ENCODE data around the gene AK8. TPM values are rescaled to one million over a fixed set of nuclear protein-coding genes. Genes with fewer than 3 reads are reported as not detected.

Gene AK8
- polyA plus RNA-seq, 3 donors: 0.08 TPM; not detected in 2

GRCh38 chr9:132702254-132702653, 175.8 kb downstream of the AK8 start:
- no peak overlapping the region for H2AFZ ChIP-seq (ENCODE audit: insufficient read depth, low read depth, low read length, poor library complexity, severe bottlenecking)
- H3K9me3 ChIP-seq (replicated peaks in 1 of 2; ENCODE audit: control insufficient read depth in 1 of 2, insufficient read depth in 1 of 2, low read length in 2 of 2): peaks cover 6 to 16% of the 10 kb centered on the region in 2 donors
- WGBS (ENCODE audit: insufficient coverage): no CpG with 5 or more reads among the region's 1 CpG
- Mint-ChIP-seq H3K27ac (no peak overlapping the region), H3K4me3 (no peak overlapping the region), H3K4me1 (no peaks in the 10 kb centered on the region), H3K9me3 (peaks cover 12 to 35% (median 23%) of the 10 kb centered on the region in 7 donors), H3K27me3 (ENCODE audit: low read depth in 3 of 3) (peaks cover 4 to 17% (median 12%) of the 10 kb centered on the region in 3 donors), H3K36me3 (no peaks in the 10 kb centered on the region)
- H3K27me3 ChIP-seq (ENCODE audit: control insufficient read depth in 2 of 2, insufficient read depth in 2 of 2, low read length in 2 of 2): peaks cover 0 to 4% of the 10 kb centered on the region in 2 donors
- no peak overlapping the region for H3K4me2 ChIP-seq (replicated peaks; ENCODE audit: extremely low read depth, low read length, poor library complexity, severe bottlenecking)
- H3K4me3 ChIP-seq (replicated peaks in 1 of 3; ENCODE audit: low read depth in 2 of 3, low read length in 3 of 3): no peak overlapping the region
- no peak for DNase-seq
- H3K4me1 ChIP-seq (ENCODE audit: control insufficient read depth in 1 of 2, insufficient read depth in 2 of 2, low read length in 2 of 2): no peaks in the 10 kb centered on the region
- no peaks in the 10 kb centered on the region for H4K20me1 ChIP-seq (ENCODE audit: insufficient read depth, low read length)
- H3K79me2 ChIP-seq (ENCODE audit: insufficient read depth, low read length): no peaks in the 10 kb centered on the region
- no peak for TF ChIP-seq CTCF (IDR thresholded peaks at IDR 0.05)
- no peak overlapping the region for H3K9ac ChIP-seq (ENCODE audit: insufficient read depth, low read length, poor library complexity, severe bottlenecking)
- H3K27ac ChIP-seq (ENCODE audit: low read depth in 1 of 2, low read length in 2 of 2): no peak overlapping the region
- intact Hi-C loops (cut with micrococcal nuclease): no loop called here
- H3K36me3 ChIP-seq (replicated peaks in 1 of 2; ENCODE audit: control insufficient read depth in 1 of 2, insufficient read depth in 2 of 2, low read length in 2 of 2): no peaks in the 10 kb centered on the region

GRCh38 chr9:132699956-132700355, 178.1 kb downstream of the AK8 start:
- intact Hi-C loops (cut with micrococcal nuclease): no loop called here
- H3K4me3 ChIP-seq (replicated peaks in 1 of 3; ENCODE audit: low read depth in 2 of 3, low read length in 3 of 3): no peak overlapping the region
- no peaks in the 10 kb centered on the region for H3K79me2 ChIP-seq (ENCODE audit: insufficient read depth, low read length)
- peaks cover 16 to 58% (median 40%) of the 10 kb centered on the region in 7 donors for H3K9me3 Mint-ChIP-seq
- WGBS (ENCODE audit: insufficient coverage): no CpG with 5 or more reads among the region's 1 CpG
- H3K36me3 ChIP-seq (replicated peaks in 1 of 2; ENCODE audit: control insufficient read depth in 1 of 2, insufficient read depth in 2 of 2, low read length in 2 of 2): no peaks in the 10 kb centered on the region
- no peak overlapping the region for H3K9ac ChIP-seq (ENCODE audit: insufficient read depth, low read length, poor library complexity, severe bottlenecking)
- no peak overlapping the region for H3K27ac Mint-ChIP-seq
- H3K36me3 Mint-ChIP-seq: no peaks in the 10 kb centered on the region
- peaks cover 10 to 30% of the 10 kb centered on the region in 2 donors for H3K9me3 ChIP-seq (replicated peaks in 1 of 2; ENCODE audit: control insufficient read depth in 1 of 2, insufficient read depth in 1 of 2, low read length in 2 of 2)
- DNase-seq: no peak
- no peaks in the 10 kb centered on the region for H3K4me1 ChIP-seq (ENCODE audit: control insufficient read depth in 1 of 2, insufficient read depth in 2 of 2, low read length in 2 of 2)
- H3K4me1 Mint-ChIP-seq: no peaks in the 10 kb centered on the region
- H2AFZ ChIP-seq (ENCODE audit: insufficient read depth, low read depth, low read length, poor library complexity, severe bottlenecking): no peak overlapping the region
- H4K20me1 ChIP-seq (ENCODE audit: insufficient read depth, low read length): no peaks in the 10 kb centered on the region
- no peak for TF ChIP-seq CTCF (IDR thresholded peaks at IDR 0.05)
- no peak overlapping the region for H3K4me2 ChIP-seq (replicated peaks; ENCODE audit: extremely low read depth, low read length, poor library complexity, severe bottlenecking)
- H3K27ac ChIP-seq (ENCODE audit: low read depth in 1 of 2, low read length in 2 of 2): no peak overlapping the region
- H3K27me3 ChIP-seq (ENCODE audit: control insufficient read depth in 2 of 2, insufficient read depth in 2 of 2, low read length in 2 of 2): peaks cover 0 to 4% of the 10 kb centered on the region in 2 donors
- H3K27me3 Mint-ChIP-seq (ENCODE audit: low read depth in 3 of 3): peaks cover 4 to 16% (median 7%) of the 10 kb centered on the region in 3 donors
- H3K4me3 Mint-ChIP-seq: no peak overlapping the region
